ENCODE data around the gene UBE2S. TPM values are rescaled to one million over a fixed set of nuclear protein-coding genes. Genes with fewer than 3 reads are reported as not detected.

UBE2S gene
- total and polyA plus RNA-seq, 10 of the 15 experiments (the other 5 are each of a cell fraction or from before 2014, with no cell fraction given), result 2.3 to 640 (median 127) TPM

DNA sequence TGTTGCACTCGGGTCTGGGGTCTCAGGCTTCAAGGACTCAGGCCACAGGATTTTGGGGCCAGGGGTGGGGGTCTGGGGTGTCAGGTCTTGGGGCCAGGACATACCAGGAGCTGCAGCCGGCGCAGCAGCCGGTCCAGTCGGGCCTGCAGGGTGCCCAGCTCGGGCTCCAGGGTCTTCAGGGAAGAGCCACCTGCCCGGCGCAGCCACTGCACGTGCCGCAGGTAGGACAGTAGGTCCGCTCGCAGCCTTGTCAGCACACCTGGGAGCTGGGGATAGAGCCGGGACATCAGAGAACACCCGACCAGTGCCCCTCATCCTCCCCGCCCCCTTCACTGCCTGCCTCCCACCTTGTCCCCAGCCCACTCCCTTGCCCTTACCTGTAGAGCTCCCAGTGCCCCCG is 39.5 kb downstream of the UBE2S start:
- ATAC-seq, result no peak
- FAIRE-seq, result no peak
- Histone ChIP-seq H3K4me1 (ENCODE audit: control insufficient read depth, insufficient read depth, low read length) (no peaks in the 10 kb centered on the region), H3K27ac (ENCODE audit: control insufficient read depth, insufficient read depth) (no peak overlapping the region), H3K9ac (ENCODE audit: control insufficient read depth, insufficient read depth, low read length) (no peak overlapping the region), H2AFZ (ENCODE audit: control insufficient read depth, low read depth, low read length) (no peak overlapping the region), H3K9me3 (replicated peaks; ENCODE audit: control insufficient read depth, insufficient read depth, low read length) (no peaks in the 10 kb centered on the region), H3K27me3 (replicated peaks in 1 of 2; ENCODE audit: control insufficient read depth in 2 of 2, insufficient read depth in 2 of 2, low read length in 1 of 2) (peaks cover 3 to 10% of the 10 kb centered on the region in 2 experiments), H3K36me3 (ENCODE audit: control insufficient read depth in 2 of 2, insufficient read depth in 2 of 2, low read length in 1 of 2) (no peaks in the 10 kb centered on the region), H4K20me1 (ENCODE audit: control insufficient read depth, insufficient read depth) (no peaks in the 10 kb centered on the region), H3K4me2 (ENCODE audit: control insufficient read depth, insufficient read depth) (no peak overlapping the region), H3K4me3 (no peak overlapping the region), H3K79me2 (ENCODE audit: control insufficient read depth, insufficient read depth, low read length) (no peaks in the 10 kb centered on the region)
- RAD21 ChIA-PET (ENCODE audit: unreplicated experiment), result no interaction called here
- in situ Hi-C loops (cut with MboI) (no loop called here), intact Hi-C loops (cut with micrococcal nuclease; ENCODE audit: unreplicated experiment) (no loop called here)
- SMC1A ChIA-PET (ENCODE audit: uncharacterized antibody, unreplicated experiment), result no interaction called here
- WGBS (ENCODE audit: insufficient coverage, insufficient replicate concordance, low lambda C conversion rate, missing lambda C conversion rate), result 52% methylated on average over 15 of the region's 16 CpGs
- no TSS peak for BruUV-seq (replicated peaks)
- no peak for TF ChIP-seq IKZF2 (IDR thresholded peaks at IDR 0.05)
- no peak for TF ChIP-seq SREBF1 (IDR thresholded peaks at IDR 0.05; ENCODE audit: low read length)
- TF ChIP-seq CHD1 (IDR thresholded peaks at IDR 0.05; ENCODE audit: low read depth, low read length), result no peak
- TF ChIP-seq CEBPB (IDR thresholded peaks at IDR 0.05; ENCODE audit: borderline replicate concordance in 1 of 2, low read depth in 2 of 2, low read length in 2 of 2), result no peak
- CTCF ChIA-PET, result no interaction called here
- no peak for DNase-seq (ENCODE audit: low read depth, low spot score)
- POLR2A ChIA-PET, result no interaction called here

DNA sequence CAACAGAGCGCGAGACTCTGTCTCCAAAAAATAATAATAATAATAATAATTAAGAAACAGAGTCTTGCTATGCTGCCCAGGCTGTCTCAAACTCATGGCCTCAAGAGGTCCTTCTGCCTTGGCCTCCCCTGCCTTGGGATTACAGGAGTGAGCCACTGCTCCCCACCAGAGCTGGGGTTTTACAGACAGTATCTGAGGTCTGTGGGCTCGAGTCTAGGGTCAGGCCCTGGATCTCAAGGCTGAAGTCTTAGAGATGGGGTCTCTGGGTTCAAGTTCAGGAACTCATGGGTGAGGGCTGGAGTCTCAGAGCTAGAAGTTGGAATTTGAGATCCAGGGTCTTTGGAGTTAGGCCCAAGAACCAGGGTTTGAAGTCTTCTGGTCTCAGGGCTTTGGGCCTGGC is 40.8 kb downstream of the UBE2S start:
- Histone ChIP-seq H2AFZ (ENCODE audit: control insufficient read depth, low read depth, low read length) (no peak overlapping the region), H3K4me3 (no peak overlapping the region), H3K27ac (ENCODE audit: control insufficient read depth, insufficient read depth) (no peak overlapping the region), H3K4me2 (ENCODE audit: control insufficient read depth, insufficient read depth) (no peak overlapping the region), H3K9me3 (replicated peaks; ENCODE audit: control insufficient read depth, insufficient read depth, low read length) (no peaks in the 10 kb centered on the region), H3K4me1 (ENCODE audit: control insufficient read depth, insufficient read depth, low read length) (no peaks in the 10 kb centered on the region), H3K79me2 (ENCODE audit: control insufficient read depth, insufficient read depth, low read length) (no peaks in the 10 kb centered on the region), H3K27me3 (replicated peaks in 1 of 2; ENCODE audit: control insufficient read depth in 2 of 2, insufficient read depth in 2 of 2, low read length in 1 of 2) (peaks cover 3 to 10% of the 10 kb centered on the region in 2 experiments), H3K36me3 (ENCODE audit: control insufficient read depth in 2 of 2, insufficient read depth in 2 of 2, low read length in 1 of 2) (no peaks in the 10 kb centered on the region), H3K9ac (ENCODE audit: control insufficient read depth, insufficient read depth, low read length) (no peak overlapping the region), H4K20me1 (ENCODE audit: control insufficient read depth, insufficient read depth) (no peaks in the 10 kb centered on the region)
- FAIRE-seq (no peak), ATAC-seq (no peak), DNase-seq (ENCODE audit: low read depth, low spot score) (no peak)
- in situ Hi-C loops (cut with MboI) (no loop called here), intact Hi-C loops (cut with micrococcal nuclease; ENCODE audit: unreplicated experiment) (no loop called here)
- ChIA-PET RAD21 (ENCODE audit: unreplicated experiment) (no interaction called here), CTCF (interaction anchor here (1.3 kb wide), 1 partner anchor 137 kb away, joined by 3 read pairs; no protein-coding TSS in a partner anchor), POLR2A (interaction anchor here (0.6 kb wide), 1 partner anchor 29 kb away, joined by 3 read pairs; no protein-coding TSS in a partner anchor), SMC1A (ENCODE audit: uncharacterized antibody, unreplicated experiment) (no interaction called here)
- BruUV-seq (replicated peaks), result no TSS peak
- WGBS (ENCODE audit: insufficient coverage, insufficient replicate concordance, low lambda C conversion rate, missing lambda C conversion rate), result 61% methylated on average over 3 of the region's 3 CpGs
- no peak for TF ChIP-seq NR2C2 (IDR thresholded peaks at IDR 0.05; ENCODE audit: borderline replicate concordance, control insufficient read depth, insufficient read length, low read depth)
- TF ChIP-seq ASH2L (IDR thresholded peaks at IDR 0.05; ENCODE audit: borderline replicate concordance, low read depth), result no peak
- no peak for TF ChIP-seq MEF2B (IDR thresholded peaks at IDR 0.05; ENCODE audit: partially characterized antibody, poor library complexity, severe bottlenecking)
- no peak for TF ChIP-seq BACH1 (IDR thresholded peaks at IDR 0.05; ENCODE audit: borderline replicate concordance)
- no peak for TF ChIP-seq IRF3 (IDR thresholded peaks at IDR 0.05)
- no peak for TF ChIP-seq KLF5 (IDR thresholded peaks at IDR 0.05; ENCODE audit: partially characterized antibody)
- TF ChIP-seq POU2F2 (IDR thresholded peaks at IDR 0.05; ENCODE audit: borderline replicate concordance, low read depth, low read length), result no peak
- no peak for TF ChIP-seq STAT1 (conservative IDR thresholded peaks at IDR 0.05)
- TF ChIP-seq, protein P1, sequence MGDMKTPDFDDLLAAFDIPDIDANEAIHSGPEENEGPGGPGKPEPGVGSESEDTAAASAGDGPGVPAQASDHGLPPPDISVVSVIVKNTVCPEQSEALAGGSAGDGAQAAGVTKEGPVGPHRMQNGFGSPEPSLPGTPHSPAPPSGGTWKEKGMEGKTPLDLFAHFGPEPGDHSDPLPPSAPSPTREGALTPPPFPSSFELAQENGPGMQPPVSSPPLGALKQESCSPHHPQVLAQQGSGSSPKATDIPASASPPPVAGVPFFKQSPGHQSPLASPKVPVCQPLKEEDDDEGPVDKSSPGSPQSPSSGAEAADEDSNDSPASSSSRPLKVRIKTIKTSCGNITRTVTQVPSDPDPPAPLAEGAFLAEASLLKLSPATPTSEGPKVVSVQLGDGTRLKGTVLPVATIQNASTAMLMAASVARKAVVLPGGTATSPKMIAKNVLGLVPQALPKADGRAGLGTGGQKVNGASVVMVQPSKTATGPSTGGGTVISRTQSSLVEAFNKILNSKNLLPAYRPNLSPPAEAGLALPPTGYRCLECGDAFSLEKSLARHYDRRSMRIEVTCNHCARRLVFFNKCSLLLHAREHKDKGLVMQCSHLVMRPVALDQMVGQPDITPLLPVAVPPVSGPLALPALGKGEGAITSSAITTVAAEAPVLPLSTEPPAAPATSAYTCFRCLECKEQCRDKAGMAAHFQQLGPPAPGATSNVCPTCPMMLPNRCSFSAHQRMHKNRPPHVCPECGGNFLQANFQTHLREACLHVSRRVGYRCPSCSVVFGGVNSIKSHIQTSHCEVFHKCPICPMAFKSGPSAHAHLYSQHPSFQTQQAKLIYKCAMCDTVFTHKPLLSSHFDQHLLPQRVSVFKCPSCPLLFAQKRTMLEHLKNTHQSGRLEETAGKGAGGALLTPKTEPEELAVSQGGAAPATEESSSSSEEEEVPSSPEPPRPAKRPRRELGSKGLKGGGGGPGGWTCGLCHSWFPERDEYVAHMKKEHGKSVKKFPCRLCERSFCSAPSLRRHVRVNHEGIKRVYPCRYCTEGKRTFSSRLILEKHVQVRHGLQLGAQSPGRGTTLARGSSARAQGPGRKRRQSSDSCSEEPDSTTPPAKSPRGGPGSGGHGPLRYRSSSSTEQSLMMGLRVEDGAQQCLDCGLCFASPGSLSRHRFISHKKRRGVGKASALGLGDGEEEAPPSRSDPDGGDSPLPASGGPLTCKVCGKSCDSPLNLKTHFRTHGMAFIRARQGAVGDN (IDR thresholded peaks at IDR 0.05), result no peak
